Stimulated activated naive CD4-positive, alpha-beta T cell (primary cell): ENCODE data around the gene GRIK4.

Experiments used
- DNase-seq, 6 experiments: peaks; one replicate each; lab custom pipeline; 2025; lab: John Stamatoyannopoulos, UW

Gene GRIK4

DNA sequence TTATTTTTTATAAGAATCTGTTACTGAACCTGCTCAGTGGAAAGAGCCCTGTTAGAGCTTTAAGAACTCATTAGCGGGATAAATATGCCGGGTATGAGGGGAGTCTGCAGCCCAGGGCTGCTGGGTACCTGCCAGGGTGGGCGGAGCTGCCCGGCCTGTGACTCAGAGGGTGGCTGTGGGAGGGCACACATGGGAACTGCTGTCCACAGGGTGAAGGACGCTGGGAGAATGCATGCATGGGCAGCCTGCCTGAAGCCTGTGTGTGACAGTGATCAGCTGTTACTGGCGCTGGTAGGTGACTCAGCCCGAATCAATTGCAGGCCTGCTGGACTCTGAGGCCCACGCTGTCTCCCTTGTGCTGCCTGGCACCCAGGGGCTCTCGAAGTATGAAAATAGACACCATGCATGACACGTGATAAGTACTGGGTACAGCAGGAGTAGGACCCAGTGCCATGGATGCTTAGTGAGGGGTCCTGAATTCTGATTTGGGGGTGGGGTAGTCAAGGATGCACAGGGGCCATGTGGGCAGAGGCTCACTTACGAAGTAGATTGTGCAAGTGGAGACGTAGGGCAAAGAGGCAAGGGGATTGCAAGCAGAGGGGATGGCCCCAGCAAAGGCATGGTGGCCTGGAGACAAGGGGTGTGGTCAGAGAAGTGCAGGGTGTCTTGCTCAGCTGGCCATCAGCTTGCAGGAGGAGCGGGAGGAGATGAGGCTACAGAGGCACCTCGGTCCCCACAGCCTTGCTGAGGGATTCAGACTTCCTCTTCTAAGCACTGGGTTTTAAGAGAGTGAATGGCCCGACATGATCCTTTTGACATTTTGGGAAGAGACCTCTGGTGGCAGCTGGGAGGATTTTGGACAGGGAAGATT is 36.5 kb downstream of the GRIK4 start:
- no peak for DNase-seq

DNA sequence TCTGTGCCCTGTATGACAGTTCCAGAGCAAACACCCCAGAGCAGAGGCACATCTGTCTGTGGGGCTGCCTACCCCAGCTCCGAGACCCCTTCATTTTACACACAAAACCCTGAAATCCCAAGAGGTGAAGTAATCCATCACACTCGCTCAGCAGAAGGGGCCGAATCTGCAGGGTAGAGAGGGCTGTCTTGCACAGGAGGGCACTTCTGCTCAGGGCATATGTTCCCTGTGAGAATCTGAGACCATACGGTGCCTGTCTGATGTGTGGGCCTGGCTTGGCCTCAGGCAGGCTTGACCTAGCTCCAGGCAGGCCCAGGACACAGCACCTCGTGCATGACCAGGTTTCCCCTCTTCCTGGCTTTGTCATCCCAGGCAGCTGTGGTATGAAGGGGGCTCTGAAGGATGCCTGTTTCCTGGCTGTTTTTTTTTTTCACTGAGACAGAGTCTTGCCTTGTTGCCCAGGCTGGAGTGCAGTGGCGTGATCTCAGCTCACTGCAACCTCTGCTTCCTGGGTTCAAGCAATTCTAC is 37.2 kb downstream of the GRIK4 start:
- DNase-seq = no peak

DNA sequence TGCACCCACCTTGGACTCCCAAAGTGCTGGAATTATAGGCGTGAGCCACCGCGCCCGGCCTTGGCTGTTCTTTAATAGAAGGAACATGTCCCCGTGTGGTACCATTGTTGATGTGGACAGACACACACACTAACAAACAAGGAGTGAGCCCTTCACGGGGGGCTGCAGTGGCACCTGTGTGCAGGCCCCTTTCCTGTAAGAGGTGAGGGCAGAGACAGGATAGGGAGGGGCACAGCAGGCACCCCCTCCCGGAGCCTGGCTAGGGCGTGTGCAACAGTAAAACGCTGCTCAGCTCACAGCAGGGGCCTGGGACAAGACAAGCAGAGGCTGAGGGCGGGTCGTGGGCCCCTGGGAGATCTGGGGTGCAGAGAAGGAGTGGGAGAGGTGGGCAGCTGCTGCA is 37.8 kb downstream of the GRIK4 start:
- no peak for DNase-seq

DNA sequence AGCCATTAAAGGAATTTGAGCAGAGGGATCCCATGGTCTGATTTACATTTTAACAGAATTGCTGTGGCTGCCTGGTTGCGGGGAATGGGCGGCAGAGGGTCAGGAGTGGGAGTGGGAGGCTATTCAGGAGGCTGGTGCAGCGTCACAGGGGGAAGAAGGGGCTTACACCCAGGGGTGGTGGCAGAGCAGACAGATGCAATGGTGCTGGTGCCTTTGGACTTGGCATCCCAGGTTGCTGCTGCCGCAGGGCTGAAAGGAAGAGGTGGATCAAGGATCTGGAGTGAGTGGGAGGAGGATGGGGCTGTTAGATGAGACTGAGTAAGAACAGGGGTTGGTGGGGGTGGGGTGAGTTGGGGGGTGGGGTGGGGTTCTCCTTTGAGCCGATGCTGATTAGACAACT is 38.5 kb downstream of the GRIK4 start:
- no peak for DNase-seq

DNA sequence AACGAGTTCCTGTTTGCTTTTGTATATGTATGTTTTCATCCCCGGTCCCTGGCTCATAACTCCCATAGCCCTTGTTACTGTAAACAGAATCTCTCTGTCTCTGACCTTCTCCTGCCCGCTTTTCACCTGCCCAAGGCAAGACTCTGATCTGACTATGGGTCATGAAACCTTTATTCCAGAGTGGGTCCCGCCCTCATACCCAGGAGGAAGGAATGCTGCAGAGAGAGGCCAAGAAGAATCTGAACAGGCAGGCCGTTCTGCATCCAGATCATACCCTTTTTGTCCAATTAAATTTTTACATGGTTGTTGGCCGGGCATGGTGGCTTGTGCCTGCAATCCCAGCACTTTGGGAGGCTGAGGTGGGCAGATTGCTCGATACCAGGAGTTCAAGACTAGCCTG is 39.6 kb downstream of the GRIK4 start:
- DNase-seq = no peak

- no peak for DNase-seq
Measured at GRCh38 chr11:120554766-120555432, 43.4 kb downstream of the GRIK4 start.

DNA sequence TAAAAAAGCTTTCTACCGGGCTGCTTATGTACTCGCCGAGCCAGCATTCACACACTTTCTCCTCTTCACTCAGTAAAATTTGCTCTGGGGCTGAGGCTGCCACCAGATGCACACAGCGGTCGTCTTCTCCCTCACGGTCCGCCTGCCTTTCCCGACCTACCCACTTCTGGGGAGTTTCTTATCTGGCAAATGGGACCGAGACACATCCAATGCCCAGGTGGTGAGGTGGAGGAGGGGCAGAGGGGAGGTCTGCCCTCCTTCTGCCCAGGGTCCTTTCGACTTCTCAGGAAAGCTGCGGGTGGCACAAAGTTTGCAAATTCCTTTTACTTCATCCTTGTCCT is 43.9 kb downstream of the GRIK4 start:
- DNase-seq = no peak

- no peak for DNase-seq
Measured at GRCh38 chr11:120556797-120557196, 45.2 kb downstream of the GRIK4 start.

GRCh38 chr11:120558744-120559431 is 47.3 kb downstream of the GRIK4 start:
- DNase-seq = no peak

- no peak for DNase-seq
Measured at GRCh38 chr11:120561286-120561685, 49.7 kb downstream of the GRIK4 start.

- DNase-seq = no peak
Measured at GRCh38 chr11:120562806-120563425, 51.4 kb downstream of the GRIK4 start.

DNA sequence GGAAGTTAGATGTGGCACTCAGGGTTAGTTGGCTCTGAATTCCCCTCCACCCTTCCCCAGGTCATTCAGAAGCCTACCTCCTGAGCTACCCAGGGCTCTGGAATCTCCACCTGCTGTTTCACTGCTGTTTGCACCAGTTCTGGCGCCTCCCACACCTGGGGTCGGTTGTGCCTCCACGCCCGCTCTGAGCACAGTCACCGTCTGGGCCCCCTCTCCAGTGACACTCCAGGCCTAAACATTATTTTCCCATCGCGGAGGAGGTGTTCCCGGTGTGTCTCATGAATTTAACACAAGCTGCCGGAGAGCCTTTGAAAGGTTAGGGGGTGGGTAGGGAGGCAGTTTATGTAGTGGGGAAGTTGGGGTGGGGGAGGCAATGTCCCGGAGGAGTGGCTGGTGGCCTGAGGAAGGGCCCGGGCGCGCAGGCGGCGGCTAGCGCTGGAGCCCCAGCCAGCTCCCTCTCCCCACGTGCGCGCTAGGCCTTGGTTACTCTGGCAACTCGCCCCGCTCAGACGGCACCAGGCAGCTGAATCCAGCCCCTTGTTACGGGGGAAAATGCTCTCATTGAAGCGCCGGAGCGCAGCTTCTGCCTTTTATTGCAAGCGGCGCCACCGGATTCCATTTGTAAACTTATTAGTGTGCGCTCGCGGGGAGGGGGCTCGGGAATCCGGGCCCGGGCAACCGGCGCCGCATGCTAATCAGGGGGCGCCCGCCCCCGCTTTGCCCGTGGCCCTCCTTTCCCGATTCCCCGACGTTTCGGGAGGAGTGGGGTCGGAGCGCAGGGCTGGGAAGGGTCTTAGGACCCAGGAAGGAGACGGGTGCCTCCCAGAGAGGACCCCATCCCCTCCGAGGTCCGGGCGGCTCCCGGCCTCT is 52.4 kb downstream of the GRIK4 start:
- DNase-seq = no peak

- DNase-seq = no peak
Measured at GRCh38 chr11:120564573-120565311, 53.2 kb downstream of the GRIK4 start.

DNA sequence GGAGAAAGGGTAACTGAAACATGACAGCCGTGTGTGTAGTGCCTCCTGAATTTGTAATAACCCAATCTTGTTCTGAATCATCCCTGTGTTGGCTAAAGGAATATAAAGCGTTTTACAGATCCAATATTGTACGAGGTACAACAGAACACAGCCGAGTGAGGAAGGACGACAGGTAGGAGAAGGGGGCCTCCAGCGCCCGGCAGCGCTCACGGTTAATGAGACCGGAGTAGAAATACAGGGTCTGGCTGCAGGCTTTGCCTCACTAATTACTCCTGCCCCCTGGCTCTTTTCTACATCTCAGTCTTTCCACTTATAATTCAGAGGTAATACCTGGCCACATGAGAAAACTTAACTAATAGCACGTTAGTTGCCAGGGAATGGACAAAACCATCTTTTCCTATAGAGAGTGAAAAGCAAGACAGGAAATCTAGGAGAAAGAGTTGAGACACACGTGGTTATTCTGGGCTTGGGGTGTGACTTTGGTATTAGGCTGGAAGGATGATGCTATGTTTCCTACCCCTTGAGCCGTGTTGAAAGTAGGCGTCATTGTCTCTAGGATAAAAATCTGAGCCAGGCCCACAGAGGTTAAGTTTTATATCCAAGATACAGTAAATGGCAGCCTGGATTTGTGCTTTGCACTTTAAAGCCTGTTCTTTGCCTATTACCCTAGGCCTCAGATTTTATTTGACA is 54.1 kb downstream of the GRIK4 start:
- DNase-seq = no peak

DNA sequence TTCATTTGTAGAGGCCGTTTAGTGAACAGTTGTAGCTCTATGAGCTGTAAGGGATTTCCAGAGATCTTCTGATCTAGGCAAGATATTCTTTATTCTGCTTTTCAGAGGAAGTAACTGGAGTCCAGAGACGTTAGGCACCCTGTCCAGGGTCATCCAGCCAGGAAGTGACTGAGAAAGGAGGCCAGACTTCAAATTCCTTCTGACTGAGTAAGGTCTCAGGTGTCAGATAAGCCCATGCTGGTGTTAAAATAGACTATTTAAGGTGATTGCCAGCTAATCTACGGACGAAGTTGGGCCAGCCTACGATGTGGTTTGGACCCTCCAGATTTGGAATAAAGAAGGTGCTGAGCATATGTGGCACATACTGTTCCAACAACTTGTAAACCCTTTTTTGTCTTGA is 54.6 kb downstream of the GRIK4 start:
- DNase-seq = no peak

- no peak for DNase-seq
Measured at GRCh38 chr11:120568572-120569307, 57.2 kb downstream of the GRIK4 start.

DNA sequence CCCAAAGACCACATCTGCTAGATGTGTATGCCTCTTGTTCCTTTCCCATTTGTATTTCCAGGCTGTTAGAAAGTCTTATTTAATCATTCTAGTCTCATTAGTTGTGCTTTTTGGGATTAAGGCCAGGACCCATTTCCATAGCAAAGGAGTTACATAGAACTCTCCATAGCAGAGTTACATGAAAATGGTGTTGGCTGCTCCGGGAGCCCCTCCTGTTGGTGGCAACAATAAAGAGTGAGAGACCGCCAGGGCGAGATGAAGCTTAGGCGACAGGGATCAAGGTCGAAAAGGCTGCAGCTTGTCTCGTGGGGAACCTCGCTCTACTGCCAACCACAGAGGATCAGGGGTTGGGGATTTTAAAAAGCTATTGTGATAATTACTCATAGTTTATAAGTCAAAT is 58.3 kb downstream of the GRIK4 start:
- no peak for DNase-seq

DNA sequence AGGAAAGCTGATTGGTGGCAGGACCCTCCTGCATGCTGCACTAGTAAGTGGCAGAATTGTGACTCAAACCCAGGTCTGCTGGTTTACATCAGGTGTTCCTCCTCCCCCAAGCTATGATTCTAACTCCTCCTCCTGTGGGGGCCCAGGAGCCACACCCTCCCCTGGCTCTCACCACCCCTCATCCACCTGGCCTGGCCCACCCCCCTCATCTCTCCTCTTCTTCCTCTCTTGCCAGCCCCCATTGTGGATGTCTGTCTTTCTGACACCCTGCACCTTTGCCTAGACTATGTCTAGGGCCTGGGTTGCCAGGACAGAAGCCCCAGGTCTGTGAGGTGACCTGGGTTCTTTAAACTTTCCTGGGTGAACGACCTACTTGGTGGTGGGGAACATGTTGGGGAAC is 59.9 kb downstream of the GRIK4 start:
- no peak for DNase-seq

DNA sequence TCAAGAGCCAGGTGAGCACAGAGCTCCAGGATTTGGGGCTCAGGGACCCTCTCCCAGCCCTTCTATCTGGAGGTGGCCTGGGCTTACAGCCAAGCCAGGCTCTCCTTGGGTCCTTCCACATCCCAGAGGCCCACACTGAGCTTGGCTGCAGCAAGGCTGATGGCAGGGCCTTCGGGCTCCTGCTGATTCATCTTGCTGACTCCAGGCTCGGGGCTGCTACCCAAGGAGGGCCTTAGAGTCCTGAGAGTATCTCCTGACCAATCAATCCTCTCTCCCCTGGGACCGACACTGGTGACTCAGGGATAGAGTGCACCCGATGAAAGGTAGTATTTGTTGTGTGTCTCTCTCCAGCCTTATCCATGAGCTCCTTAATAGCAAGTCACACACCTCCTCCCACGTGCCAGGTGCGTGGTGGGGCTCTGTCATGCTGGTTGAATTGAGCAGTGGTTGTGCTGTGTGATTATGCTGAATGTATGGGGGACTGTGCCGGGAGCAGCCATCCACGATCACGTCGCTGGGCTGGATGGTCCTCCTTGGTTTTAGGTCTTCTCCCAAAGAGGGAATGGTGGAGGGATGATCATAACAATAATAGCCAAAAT is 62.3 kb downstream of the GRIK4 start:
- no peak for DNase-seq
